DMS79 (cell line): Measurements from ENCODE around the gene ABLIM2.

Experiments used
- DNase-seq: peaks from one replicate; lab custom pipeline; 2025; lab: John Stamatoyannopoulos, UW

The ABLIM2 gene

DNA sequence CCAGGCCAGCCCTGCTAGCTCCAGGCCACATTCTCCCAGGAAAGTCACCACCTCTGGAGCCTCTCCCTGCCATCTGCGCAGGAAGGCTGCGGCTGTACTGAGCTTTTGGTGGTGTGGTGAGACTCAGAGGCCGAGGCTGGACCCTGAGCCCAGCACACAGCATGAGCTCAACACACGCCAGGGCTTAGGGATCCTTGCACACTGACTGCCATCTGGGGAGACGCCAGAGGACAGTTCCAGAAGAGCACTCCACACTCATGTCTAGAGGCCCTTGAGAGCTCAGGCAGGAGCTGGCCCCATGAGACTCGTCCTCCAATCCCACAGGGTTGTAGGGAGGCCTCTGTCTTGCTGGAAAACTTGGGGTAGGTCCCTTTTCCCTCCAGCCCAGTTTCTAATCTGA is 40.6 kb downstream of the ABLIM2 start:
- DNase-seq: peak; percentile 34

DNA sequence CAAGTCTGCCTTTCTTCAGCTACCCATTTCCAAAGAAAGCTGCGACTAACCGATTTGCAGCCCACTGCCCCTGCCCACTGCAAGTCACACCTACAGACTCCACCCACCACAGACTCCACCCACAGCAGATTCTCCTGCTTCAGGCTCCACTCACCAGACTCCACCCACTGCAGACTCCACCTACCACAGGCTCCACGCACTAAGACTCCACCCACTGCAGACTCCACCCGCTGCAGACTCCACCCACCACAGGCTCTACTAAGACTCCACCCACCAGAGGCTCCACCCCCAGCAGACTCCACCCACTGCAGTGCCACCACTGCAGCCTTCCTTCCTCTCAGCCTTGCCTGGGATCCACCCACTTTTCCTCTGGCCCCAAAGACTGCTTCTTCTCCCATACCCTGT is 41.3 kb downstream of the ABLIM2 start:
- DNase-seq: no peak

DNA sequence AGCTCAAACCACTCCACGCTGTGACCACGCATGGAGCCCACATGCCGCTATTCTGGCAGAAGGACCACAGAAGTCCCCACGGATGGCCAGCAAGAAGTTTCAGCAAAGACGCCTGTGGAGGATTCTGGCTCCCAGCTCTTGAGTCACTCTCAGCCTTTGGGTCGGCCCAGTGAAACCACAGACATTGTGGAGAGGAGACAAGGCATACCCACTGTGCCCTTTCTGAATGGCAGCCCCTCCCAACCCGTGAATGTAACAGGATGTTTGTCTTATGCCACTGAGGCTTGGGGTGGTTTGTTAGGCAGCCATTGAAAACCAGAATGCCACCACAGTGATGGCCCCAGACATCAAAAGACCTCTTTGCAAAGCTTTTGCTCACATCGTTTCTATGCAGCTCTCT is 42.7 kb downstream of the ABLIM2 start:
- no peak for DNase-seq

DNA sequence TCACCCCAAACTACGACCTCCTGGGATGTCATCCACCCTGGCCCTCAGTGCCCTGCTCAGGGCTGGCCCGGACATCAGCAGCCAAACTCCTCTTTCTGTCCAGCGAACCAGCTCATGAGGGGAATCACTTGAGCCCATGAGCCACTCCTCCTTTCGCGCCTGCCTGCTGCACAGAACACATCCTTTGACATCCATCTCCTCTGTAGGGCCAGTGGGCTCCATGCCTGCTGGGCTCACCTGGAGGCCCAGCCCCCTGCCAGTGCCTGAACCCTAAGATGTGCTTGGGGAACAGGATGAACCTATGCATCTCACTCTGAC is 43.5 kb downstream of the ABLIM2 start:
- no peak for DNase-seq

DNA sequence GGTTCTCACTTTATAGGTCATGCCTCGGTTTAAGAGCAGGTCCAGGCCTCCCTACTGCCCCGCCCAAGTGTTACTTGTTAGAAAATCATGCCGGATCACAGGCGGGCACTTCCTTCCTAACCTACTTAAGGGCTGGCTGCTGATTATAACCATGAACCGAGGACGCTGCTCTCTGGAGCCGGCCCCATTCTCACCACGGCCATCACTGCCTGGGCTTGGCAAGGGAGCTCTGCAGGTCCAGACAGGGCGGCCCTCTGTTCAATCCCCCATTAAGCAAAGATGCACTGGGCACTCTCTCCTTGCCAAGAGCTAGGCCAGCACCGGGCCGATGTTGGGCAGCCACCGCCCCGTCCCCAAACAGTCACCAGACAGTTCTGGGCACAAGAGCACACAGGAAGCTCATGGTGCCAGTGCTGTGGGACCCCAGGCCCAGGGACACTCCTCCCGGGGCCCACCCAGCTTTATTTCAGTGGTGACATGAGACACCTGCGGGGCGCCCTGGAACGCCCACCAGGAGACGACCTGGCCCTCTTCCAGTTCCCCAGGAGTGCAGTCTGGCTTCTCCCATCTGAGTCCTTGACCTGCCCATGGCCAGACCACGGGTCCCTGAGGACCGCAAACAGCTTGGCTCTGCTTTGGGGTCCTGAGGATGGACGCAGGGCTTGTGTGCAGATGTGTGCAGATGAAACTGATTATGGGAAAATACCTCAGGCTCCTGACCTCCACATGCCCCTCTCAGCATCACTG is 44.0 kb downstream of the ABLIM2 start:
- DNase-seq: no peak

DNA sequence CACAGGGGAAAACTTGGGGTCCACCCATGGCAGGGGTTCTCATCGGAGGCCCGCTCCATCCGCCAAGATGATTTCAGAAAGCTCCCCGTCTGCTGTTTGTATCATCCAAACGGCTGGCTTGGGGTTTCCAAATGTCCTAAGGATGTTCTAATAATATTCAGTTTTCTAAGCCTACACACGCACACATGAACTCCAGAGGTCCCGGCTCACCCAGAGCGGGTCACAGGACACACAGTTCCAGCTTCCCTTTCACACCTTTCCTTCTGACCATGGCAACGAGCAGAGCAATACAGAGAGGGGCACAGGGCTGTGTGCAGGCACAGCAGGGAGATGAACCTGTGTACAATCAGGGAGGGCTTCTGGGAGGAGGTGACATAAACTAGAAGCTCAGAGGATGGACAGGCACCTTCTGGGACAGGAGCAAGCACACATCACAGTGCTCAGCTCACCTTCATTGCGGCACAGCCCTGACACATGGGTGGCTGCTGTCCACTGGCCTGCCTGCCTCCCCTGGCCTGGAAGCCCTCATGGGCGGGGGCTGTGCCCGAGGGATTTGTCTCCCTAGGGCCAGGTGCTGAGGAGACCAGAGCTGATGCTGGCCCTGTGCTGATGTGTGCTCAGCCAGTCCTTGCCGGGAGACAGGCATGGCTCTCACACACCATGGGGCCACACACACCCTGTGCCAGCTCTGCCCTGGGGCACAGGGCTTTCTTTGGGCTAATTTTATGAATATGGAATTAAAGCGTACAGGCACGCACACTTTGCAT is 44.8 kb downstream of the ABLIM2 start:
- DNase-seq: no peak

DNA sequence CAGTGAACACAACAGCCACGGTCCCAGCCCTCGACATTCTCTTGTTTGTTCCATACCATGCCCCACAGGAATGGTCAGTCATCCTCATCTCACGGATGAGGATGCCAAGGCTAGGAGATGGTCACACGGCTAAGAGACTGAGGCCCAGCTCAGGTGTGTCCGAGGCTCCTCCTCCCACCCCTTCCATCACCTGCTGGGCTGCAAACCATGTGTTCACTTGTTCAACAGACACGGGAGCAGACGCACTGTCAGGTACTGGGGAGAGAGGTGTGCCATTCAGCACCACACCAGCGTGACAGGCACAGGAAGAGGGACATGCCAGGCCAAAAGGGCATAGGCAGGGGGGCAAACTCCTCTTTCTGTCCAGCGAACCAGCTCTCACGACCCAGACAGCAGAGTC is 45.9 kb downstream of the ABLIM2 start:
- DNase-seq: no peak

DNA sequence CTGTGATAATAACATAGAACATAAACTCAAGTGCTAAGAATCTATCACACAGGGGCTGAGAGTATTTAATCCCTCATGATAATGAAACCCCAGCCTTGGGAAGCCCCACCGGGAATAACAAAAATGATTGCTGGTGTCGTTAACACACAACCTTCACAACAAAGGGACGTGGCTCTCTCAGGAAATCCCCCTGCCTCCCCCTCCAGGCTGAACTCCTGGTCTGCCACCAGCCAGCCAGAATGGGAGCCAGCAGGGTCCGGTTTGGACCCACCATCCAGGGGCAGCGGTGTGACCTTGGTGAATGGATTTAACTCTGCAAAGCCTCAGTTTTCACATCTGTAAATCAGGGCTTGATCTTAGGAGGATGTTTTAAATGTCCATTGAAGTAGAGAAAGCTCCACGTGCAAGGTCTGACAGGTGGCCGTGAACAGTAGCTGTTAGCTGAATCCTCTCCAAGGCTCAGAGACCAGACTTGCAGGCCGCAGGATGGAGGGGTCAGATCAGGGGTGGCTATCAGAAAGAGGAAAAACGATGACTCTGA is 46.5 kb downstream of the ABLIM2 start:
- DNase-seq: no peak

DNA sequence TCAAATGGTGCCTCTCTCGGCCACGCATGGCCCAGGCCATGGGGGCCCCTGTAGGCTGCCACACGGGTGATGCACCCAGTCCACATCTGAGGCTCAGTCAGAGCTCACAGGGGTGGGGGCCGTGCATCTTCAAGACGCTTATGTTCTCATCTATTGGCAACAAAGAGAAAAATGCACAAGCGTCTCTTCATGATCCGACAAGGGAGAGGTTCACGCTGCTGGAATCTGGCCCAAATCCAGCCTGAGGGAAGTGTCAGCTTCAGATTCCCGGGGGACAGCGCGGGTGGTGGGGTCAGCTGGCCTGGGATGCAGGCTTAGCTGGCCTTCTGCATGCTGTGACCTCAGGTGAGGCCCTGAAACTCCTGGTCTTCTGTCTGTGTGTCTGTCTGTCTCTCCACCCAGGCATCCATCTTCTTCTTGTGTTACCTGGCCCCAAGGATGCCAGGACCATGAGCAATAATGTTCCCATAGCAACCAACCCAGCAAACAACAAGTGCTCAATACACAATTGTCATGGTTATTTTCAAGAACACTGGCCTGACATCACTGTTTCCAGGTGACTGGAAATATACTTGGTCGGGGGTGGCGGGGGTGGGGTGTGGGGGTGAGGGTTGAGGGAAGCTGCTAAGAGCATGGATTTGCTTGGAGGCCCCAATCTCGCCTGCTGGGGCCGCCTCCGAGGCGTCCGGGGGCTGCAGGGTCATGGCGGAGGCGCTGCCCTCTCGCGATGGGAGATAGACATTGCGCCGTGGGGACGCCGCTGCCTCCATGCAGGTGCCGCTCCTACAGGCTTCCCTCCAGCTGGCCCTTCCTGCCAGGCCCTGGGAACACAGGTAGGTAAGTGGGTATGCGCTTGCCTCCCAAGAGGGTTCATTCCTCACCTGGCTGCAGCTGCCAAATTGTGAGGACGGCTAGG is 48.3 kb downstream of the ABLIM2 start:
- peak; percentile 26 for DNase-seq

DNA sequence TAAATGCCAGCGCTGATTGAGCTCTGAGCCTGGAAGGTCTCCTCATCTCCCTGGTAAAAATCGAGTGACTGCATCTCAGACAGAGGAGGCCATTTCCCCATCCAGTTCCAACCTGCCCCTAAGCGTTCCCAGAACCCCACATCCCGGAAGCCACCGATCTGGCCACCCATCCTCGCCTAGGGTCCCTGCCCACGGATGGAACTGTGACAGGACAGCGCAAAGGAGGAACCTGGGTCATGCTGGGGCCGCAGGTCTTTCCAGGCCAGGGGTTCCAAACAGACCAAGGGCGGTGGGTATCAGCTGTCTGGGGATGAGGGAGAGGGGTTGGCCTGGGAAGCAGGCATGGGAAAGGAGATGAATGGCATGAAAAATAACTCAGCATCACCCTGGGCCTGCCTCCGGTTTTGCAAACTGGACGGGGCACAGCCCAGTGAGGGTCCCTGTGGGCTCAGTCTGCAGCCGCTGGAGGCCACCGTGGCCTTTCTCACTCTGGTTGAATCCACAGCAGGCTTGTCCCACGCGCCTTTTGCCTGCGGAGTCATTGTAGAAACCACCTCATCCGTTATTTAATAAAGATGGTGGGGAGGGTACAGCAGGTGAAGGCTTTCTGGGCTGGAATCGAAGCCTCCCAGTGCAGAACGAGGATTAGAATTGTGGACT is 49.1 kb downstream of the ABLIM2 start:
- no peak for DNase-seq

DNA sequence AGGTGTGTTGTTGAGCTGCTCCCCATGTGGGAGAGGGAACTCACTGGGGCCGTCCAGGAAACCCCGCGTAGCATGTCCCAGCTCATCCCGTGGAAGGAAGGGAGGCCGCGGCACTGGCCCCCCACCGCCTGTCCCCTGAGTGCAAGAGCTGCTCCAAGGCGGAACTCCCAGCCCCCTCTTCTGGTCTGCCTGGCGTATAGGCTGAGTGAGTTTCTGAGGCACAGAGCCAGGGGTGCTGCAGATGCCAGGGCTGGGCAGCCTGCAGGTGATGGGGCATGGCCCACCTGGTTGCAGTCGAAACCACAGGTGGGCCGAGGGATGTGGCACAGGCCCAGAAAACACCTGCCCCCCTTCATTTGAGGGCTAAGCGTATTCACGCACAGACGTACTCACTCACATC is 49.6 kb downstream of the ABLIM2 start:
- peak; percentile 40 for DNase-seq

DNA sequence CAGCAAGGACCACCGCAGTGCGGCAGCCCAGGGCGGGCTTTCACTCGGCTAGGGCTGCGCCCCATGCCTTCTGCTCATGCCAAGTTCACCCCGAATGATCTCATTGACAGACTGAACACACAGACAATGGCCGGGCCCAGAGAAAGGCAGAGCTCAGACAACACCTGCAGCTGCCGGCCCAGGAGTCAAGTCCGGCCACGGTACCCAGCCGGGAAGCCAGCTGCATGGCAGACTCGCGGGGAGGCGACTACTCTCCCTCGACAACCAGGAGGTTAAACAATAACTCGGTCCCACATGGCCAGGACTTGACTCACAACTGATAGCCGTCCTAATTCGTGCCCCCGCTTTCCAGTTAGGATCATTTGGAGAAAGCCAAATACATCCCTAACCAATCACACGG is 50.4 kb downstream of the ABLIM2 start:
- DNase-seq: no peak

DNA sequence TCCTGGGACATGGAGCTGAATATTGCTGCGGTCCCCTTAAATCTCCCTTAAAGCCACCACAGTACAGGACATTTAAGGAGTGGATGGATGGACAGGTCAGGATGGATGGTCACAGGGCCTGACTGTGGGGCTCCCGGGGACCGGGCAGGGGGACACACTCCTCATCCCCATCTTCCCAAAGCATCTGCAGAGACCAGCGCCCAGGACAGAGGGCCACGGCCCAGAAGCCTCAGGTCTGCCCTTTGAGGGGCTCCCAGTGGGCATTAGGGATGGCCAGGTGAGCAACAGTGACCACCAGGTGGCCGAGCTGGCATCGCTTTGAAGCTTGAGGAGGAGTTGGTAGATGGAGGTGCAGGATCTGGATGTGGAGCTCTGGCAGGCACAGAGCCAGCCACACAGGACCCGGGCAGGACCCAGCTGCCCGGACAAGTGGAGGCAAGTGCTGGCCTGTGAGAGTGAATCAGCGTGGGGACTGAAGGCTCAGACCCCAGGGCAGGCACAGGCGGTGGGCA is 51.4 kb downstream of the ABLIM2 start:
- DNase-seq: no peak

DNA sequence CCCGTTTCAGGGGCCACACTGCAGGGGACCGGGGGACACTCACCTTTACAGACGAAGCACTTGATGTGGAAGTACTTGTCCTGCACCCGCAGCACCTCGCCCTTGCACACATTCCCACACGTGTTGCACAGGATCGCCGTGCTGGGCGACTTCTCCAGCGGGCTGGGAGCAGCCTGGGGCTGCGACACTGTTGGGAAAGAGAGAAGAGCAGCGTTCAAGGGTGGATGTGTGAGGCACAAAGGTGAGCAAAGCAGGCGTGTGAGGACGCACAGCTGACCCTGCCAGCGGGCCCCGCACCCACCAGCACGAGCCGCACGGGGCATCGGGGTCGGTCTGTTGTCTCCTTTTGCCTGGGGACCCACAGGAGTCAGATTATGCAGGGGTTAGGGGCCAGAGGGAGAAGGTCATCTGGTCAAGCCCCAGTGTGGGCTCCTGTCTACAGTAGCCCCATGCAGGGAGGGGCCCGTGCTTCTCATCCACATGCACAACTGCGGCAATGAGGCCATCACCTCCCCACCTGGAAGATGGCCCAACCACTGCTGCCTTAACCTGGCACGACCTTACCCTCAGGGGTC is 52.1 kb downstream of the ABLIM2 start:
- DNase-seq: no peak

DNA sequence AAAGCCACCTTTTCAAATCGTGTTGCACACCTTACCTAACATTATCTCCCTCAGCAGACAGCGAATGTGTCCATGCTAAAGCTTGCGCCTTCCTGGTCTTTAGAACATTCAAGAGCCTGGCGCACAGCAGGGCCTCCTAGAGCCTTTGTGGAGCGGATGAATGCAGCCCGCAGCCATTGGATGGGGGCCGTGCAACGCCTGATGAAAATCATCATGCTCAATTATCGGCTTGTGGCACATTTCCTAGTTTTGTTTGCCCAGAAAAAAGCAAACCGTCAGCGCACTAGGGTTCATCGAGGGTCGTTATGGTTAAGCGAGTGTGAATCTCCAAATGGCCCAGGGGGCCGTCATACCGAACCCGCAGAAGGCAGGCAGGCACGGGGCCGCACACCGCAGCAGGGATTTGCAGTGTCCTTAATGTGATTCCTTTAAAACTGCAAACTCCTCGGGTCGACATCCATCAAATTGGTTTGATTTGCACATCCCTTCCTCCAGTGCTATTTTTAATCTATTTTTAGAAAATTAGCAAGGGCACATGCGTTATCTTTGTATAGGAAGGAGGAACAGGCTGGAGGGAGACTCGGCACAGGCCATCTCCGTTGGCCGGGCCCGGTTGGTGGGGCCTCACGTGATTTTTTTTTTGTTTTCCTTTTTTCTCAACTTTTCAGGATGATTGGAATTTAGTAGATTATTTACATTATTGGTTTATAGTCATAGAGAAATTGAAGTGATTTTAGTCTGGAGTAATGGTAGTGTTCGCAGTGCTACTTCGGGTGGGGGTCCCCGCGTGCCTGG is 53.1 kb downstream of the ABLIM2 start:
- DNase-seq: no peak

DNA sequence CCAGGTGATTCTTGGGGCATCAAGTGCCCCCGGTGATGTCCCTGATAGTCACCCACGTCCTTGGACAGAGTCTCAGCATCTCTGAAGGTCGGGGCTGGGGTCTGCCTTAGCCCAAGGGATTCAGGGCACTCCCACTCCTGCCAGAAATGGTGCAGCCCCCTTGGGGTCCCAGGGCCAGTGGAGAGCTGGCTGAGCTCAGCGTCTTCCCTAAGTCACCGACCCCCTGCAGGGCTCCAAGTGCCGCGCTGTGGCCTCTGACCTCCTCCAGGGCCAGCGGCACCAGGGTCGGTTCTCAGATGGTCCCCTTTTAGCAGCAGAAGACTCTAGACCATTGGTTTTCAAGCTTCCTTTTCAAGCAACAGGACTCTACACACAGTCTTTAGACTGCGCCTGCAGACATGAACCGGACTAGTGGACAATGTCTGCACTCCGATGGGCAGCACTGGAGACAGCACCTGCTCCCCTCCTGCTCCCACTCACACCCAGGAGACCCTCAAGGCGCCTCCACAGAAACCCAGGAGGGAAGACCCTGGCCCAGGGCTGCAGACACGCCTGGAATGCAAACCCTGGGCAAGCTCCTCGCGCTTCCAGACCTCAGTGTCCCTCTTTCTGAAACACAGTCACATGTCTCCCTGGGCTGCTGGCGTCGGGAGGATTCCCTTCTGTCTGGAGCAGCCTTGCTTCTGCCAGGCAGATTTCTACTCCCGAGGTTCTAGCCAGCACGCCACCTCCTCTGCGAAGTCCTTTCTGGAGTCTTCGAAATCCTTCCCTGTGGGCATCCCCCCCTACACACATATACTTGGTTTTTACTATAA is 53.9 kb downstream of the ABLIM2 start:
- no peak for DNase-seq

DNA sequence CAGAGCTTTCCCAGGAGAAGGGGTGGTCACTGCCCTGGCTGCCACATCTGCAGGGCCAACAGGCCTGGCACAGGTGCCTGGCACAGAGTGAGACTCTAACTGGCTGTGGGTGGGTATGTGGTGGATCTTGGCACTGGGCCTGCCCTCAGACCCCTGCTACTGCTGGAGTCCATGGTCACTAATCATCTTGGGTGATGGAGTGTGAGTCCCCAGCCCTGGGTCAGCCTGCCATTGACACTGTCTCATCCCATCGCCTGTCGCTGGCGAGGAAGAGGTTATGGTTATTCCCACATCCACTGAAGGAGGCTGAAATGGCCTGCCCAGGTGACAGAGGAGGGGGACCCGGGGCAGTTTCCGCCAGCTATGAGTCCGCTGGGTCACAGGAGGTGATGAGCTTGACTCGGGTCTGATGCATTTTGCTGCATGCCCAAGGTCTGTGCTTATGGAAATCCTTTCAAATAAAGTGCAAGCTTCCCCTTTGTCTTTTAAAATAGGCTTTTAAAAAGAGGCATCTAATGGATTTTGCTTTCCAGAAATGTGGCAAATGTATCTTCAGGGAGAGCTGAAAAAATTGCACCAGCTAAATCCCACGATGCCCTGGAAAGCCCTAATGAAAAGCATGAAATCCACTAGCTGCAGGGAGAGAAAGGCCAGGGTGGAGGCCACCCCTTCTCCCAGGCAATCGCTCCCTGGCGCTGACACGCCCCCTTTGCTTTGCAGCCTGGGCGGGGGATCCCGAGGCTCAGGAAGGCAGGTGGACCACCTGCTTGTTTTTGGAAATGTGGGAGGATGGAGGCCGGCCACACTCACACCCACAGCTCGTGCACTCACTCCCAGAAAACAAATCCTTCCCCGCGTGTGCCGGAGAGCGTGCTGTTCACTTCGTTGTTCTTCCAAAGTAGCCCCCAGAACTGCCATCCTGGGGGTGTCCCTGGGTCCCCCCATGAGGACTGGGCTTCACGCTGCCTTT is 54.9 kb downstream of the ABLIM2 start:
- no peak for DNase-seq

DNA sequence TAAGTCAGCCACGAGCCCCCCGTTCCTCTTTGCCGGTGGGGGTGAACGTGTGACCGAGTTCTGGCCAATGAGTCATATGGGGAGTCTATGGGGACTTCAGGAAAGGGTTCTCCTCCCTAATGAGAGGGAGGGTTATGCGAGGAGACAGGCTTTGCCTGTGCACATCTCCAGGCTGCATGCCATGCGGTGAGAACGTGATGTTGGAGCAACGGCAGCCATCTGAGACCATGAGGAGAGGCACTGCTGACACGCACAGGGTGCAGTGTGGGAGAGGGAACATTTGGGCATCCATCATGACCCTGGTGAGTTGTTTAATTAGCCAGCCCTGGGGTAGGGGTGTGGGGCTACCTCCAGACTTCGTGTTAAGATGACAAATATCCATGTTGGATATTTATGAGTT is 55.8 kb downstream of the ABLIM2 start:
- DNase-seq: no peak

DNA sequence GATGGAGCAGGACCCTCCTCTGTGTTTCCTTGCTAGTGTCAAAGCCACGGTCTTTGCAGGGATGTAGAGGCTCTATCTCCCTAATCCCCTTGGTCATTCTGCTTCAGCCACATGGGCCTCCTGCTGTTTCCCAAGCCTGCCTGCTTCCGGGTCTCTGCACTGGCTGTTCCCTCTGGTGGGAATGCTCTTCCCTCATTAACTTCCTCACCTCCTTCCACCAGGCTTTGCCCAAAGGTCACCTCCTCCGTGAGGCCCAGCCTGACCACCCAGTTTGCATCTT is 56.6 kb downstream of the ABLIM2 start:
- no peak for DNase-seq
